GM10847 (cell line): ENCODE measurements around the gene TMTC2.

Experiments
- POLR2A ChIP-seq: IDR thresholded peaks from 2 replicates; pipeline ENCODE4 v1.6.1; 2011; ENCODE audit not compliant: insufficient read length; ENCODE audit errors: extremely low read depth

The TMTC2 gene

DNA sequence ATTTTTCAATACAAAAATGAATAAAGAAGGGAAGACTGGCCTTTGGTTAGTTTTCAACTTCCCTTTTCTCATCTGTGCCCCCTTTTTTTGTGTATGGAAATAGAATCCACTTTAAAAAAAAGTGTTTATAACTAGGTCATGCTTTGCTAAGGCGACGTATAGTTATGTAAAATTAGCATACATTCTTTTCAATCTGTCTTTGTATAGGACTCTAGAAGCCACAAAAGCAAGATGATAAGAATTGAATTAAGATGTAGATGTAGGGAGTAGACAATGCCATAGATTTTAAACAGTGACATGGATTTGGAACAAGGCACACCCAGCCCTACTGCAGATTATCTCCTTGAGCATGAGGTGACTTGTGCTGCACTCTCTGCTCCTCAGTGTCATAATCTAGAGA, 354.3 kb downstream of the TMTC2 start:
- no peak for TF ChIP-seq POLR2A

DNA sequence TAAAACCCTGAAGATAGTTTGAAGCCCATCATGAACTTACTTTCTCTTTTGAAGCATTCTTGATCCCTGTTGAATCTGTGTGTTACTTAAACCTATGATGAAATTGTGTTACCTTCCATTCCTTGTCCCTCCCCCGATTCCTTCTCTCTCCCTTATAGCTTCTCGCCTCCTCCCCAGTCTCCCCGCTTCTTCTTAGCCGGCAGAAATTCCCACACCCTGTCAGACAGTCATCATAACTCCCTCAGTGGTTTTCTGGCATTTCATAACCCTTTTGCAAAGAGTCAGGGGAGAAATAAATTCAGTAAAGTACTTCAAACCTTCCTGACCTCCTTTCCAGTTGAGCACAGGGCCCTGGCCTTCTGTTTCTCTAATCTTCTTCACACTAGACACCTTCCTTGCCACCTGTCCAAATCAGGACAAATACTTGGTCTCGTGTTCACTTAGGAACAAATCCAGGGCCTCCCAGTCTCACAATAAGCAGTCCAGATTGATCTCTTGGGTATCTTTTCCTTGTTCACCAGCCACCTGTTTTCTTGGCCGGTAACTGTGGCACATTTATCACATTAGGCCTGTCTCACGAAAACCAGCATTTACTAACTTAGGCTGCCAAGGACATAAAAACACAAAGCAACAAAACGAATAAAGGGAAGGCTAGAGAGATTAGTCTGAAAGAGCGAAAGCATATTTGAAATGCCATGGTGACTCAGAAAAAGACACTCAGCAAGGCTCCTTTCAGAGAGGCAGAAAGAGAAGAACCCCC, 355.9 kb downstream of the TMTC2 start:
- TF ChIP-seq POLR2A, result no peak

DNA sequence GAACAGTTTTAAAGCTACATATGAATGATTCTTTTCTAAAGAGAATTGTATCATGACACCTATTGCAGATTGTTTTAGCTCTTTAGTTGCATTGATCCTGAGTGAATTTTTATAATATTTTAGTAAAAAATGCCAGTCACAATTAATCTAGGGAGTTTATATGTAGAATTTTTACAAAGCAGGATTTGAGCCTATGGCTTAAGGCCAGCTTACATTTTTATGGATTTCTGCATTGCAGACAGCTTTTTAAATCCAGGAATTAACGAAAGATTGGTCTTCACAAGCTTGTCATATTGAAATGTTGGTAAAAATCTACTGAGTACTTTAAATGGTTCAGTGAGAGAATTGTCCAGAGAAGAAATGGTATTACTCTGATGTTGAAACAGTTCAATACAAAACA, 358.0 kb downstream of the TMTC2 start:
- no peak for TF ChIP-seq POLR2A

DNA sequence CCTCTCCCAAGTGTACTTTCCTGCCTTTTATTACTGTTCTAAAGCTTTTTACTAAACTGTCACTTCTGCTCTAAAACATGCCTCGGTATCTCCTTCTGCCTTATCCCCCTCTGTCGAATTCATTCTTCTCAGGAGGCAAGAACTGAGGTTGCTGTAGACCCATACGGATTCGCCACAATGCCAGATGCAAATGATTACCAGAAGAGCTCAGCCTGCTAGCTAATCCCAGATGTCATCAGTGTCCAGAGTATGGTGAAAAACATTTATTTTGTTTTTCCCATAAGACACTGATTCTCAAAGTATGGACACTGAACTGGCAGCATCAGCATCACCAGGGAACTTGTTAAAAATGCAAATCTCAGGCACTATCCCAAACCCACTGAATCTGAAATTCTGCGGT, 359.3 kb downstream of the TMTC2 start:
- no peak for TF ChIP-seq POLR2A

DNA sequence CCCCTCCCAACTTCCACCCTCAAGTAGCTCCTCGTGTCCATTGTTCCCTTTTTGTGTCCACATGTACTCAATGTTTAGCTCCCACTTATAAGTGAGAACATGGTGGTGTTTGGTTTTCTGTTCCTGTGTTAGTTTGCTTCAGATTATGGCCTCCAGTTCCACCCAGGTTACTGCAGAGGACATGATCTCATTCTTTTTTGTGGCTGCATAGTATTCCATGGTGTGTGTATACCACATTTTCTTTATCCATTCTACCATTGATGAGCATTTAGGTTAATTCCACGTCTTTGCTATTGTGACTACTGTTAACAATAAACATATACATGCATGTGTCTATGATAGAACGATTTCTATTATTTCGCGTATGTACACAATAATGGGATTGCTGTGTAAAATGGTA, 362.6 kb downstream of the TMTC2 start:
- TF ChIP-seq POLR2A, result no peak

DNA sequence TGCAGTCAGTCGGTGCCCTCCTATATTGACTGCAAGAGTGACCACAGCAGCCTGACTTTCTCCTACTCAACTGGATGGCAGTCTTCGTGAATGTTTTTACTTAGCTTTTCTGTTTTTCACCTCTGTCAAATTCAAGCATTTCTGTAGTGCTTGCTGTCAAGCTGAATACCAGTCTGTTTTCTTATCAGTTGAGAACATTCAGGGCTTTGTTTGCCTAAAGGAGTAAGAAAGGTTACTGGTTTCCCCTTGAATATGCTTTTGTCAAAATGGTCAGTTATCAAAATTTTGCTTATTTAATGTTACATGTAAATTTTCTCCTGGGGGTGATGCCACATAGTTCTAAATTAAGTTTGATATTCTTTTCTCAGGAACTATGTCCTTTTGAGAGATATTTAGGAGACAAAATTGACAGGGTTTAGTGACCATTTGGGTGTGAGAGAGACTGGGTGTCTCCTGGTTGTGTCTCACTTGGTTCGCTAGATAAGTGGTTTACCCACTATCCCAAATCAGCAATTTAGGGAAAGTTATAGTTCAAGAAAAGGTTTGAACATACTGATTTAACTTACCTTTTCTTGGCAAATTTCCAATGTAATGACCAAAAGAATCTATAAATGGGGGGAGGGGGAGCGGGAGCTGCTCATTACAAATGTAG, 366.3 kb downstream of the TMTC2 start:
- no peak for TF ChIP-seq POLR2A

DNA sequence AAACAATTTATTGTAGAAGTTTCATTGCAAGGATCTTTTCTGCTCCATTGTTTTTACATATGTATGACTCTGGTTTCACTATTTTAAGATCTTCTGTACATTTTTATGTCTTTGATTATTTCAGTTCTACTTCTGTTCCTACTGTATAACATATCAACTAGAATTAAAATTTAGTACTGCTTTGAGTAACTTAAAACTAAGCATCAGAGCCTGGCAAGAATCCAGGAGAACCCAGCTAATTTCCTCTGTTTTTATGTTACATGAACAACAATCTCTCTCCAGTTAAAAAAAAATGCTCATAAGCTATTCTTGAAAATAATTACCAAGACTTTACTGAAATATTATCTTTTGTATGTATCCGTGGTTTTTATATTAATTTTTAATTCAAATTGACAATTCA, 370.7 kb downstream of the TMTC2 start:
- TF ChIP-seq POLR2A, result no peak

DNA sequence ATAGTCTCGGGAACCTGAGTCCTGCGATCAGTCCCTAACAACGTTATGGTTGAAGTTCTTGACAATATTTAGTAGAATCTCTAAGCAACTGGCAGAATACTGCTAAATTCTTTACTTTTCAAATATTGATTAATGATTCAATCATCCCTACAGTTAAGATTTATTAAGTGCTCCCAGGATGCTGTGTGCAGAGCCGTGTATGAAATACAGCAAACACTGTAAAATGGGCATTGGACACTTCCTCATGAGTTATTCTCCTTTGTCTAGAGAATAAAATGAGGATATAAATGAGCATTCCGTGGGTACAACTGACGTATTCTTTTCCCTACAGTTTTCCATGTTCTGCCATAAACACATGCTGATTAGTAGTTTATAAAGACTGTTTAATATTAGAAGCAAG, 372.4 kb downstream of the TMTC2 start:
- TF ChIP-seq POLR2A, result no peak

DNA sequence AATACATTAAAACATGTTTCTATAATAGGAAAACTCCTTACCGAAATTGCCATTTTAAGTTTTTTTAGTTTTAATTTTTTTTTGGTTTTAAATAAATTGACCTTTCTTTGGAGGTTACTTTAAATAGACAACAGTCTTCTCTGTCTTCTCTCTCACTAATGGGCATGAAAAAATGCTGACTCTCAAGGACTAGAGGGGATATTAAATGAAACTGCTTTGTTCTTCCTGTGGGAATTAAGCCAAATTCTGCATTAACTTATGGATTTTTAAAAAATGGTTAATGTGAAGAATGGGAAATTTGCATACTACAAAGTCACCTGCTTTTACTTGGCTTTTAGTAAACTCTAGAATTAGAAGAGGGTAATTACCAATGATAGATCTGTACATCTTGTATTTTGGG, 378.9 kb downstream of the TMTC2 start:
- TF ChIP-seq POLR2A, result no peak

DNA sequence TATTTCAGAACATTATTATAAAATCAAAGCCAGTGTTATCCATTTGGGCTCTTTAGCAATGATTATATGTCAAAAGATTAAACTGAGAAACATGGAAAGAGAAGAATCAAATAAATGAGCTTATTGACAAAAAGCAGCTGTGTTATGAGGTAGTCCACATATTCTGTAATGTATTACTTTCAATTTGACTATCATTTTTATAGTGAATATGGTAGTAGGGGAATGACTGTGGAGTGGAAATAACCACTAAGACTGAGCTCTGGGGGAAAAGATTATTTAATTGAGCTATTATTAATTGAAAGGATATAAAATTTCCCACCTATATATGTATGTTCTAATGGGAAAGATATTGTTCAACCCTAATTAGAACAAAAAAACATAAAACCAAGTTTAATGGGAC, 381.3 kb downstream of the TMTC2 start:
- TF ChIP-seq POLR2A, result no peak

DNA sequence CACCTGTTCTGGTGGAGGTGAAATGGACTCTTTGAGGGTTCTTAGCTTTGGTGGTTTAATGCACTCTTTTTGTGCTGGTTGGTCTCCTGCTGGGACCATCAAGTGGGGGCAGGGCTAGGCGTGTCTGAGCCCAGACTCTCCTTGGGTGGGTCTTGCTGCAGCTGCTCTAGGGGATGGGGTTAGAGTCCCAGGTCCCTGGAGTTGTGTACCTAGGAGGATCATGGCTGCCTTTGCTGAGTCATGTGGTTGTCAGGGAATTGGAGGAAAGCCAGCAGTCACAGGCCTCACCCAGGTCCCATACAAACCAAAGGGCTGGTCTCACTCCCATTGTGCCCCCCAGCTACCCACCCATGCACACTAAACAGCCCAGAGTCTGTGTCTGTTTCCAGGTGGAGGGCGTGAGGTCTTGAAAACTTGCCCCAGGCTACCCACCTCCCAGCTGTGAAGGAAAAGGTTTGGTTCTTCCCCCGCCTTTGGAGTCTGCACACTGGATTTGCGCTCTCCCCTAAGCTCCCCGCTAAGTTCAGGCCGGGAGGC, 387.7 kb downstream of the TMTC2 start:
- no peak for TF ChIP-seq POLR2A

DNA sequence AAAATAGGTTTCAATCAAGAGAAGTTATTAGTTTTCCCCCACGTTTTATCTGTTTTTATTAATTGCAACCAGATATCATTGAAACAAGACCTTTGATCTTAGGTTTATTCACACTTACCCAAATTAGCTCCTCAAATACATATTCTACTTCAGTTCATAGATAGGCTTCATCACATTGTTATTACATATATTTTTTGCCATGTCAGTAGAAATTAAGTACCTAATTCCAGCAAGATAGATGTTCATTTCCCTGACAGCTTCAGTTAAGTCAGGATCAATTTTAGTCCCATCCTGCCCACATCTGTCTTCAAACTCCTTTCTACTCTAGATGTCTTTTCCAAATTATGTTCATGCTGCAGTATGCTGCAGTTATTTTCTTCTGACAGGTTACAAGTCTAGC, 388.8 kb downstream of the TMTC2 start:
- no peak for TF ChIP-seq POLR2A

DNA sequence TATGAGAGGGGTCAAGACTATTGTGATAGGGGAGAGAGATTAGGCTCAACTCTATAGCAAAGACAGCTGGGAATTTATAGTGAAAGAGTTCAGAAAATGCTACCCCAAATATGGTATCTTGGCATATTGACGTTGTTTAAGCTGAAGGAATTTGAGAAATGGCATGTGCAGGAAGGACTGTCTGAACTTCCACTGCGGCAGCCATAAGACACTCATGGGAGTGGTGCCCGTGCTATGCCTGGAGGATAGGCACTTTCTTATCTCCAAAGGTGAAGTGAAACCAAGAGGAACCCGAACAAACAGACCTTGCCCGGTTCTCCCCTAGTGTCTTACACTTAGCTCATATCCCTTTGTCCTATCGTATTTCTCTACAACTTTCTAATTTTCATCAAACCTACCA, 390.3 kb downstream of the TMTC2 start:
- TF ChIP-seq POLR2A, result no peak

DNA sequence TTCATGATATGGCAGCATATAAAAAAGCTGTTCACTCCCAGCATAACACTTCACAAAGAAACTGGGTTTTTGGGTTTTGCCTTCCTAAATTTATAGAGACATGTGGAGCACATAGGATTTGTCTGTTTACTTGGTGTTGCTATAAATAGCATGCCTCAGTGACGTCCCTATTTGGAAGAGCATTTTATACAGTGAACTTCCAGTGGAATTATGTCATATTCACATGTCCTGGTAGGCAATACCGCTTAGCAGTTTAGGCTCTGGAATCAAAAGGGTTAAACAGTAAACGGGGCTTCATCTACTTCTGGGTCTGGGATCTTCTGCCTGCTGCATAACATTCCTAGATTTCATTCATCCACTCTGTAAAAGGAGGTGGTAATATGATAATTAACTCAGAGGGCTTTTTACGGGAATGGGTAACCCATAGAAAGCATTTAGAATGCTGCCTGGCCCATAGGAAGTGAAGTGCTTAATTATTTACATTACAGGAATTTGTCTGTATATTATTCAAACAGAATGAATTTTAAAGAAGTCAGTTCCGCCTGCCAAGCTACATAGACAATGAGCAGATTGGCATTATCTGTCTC, 396.1 kb downstream of the TMTC2 start:
- no peak for TF ChIP-seq POLR2A

DNA sequence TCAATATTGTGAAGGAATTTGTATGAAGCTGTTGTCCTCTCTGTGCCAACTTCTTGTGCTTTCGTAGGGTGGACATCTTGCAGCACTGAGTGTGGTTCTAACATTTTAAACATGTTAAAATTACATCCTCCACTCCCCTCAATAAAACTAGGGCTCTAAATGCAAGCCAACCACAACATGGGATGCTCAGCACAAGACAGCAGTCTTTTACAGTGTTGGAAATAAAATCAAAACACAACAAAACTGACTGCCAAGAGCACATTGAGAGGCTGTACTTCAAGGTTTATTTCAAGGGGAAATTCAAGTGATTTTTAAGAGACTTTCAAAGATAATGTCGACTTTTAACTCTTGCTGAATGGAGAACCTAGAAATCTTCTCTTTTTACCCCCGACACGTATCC, 396.9 kb downstream of the TMTC2 start:
- TF ChIP-seq POLR2A, result no peak

DNA sequence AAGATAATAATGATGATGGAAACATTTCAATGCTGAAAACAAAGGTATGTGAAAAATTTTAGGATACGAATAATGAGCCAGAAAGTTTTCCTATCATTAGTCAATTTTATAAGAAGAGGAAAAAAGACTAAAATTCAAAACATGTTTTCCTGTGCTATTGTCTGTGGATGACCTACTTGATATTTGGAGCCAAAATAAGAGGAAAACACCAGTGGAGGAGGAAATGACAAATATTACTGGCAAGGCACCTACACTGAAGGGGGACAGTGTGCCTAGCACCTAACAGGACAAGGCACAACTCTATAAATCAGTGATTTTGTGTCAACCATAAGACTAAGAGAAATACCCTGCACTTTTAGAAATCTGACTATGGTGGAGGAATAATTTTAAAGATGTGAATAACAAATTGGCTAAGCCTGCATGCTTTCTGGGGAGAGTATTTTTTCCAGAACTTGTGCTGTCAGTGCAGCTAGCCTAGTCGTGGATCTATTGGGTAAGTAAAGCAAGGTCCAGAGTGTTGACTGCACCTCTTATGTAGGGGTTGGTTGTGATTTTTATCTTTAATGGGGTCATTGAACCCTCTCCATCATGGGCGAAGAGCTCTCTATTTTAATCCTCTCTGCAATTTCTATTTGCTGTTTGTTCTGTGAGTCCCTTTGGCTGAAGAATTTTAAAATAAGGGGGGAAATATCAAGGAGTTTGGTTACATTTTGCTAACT, 398.0 kb downstream of the TMTC2 start:
- TF ChIP-seq POLR2A, result no peak

DNA sequence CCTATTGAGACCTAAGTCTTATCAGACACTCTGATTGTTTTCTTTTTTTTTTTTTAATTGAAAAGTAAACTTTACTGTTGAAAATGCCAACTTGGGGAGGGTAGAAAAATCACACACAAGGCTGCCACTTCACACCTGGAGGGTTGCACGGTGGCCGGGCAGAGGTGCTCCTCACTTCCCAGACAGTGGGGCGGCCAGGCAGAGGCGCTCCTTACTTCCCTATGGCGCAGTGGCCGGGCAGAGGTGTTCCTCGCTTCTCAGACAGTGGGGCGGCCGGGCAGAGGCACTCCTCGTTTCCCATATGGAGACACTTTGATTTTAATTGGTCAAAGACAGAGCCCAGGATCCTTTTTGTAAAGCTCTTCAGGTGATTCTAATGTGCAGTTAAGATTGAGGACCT, 399.3 kb downstream of the TMTC2 start:
- TF ChIP-seq POLR2A, result no peak
